Caco-2 (cell line): ENCODE results near the gene WIPF1. TPM values are rescaled to one million over a fixed set of nuclear protein-coding genes. Genes with fewer than 3 reads are reported as not detected.

Experiments used
- BruUV-seq: library from RNA; stranded (reverse); fragments of 400-500 nt; replicated peaks from 2 replicates; lab custom pipeline; 2021; lab: Mats Ljungman, UMichigan
- CTCF ChIA-PET: fragments of 300-600 bp; sonication (Branson Sonifier 250); formaldehyde crosslinking; loops from one replicate; lab custom pipeline; 2022; ENCODE audit warnings: antibody characterized with exemption; lab: Charles Lee
- POLR2A ChIA-PET: fragments of 300-600 bp; sonication (Branson Sonifier 250); formaldehyde crosslinking; loops from one replicate; lab custom pipeline; 2022; ENCODE audit warnings: antibody characterized with exemption; lab: Charles Lee
- DNase-seq, 2 experiments: peaks; one replicate each; pipeline versions ENCODE4 v3.0.0 to v3.0.0-alpha.2; 2020 to 2022
- H3K27me3 ChIP-seq: replicated peaks from 2 replicates; pipeline ENCODE4 v1.6.0; 2011; ENCODE audit warnings: low read length; ENCODE audit not compliant: control insufficient read depth, insufficient read depth
- H3K36me3 ChIP-seq: 2 replicates; pipeline ENCODE4 v1.5.1; 2011; ENCODE audit warnings: low read length; ENCODE audit not compliant: control insufficient read depth, insufficient read depth
- H3K4me1 ChIP-seq: fragments of 250-450 bp; sonication (Bioruptor Pico); 2 replicates; pipeline ENCODE4 v1.5.1; 2020; ENCODE audit warnings: mild to moderate bottlenecking
- H3K4me3 ChIP-seq: 2 replicates; pipeline ENCODE4 v1.5.1; 2011; ENCODE audit warnings: low read depth, mild to moderate bottlenecking, control low read depth, low read length
- H3K9me3 ChIP-seq: fragments of 250-450 bp; sonication (Bioruptor Pico); 2 replicates; pipeline ENCODE4 v1.5.1; 2020; ENCODE audit warnings: mild to moderate bottlenecking, moderate library complexity
- H3K27ac Mint-ChIP-seq: one replicate; pipeline ENCODE4 v1.8.0; 2022; ENCODE audit warnings: mixed read lengths; ENCODE audit not compliant: unreplicated experiment
- H3K27me3 Mint-ChIP-seq: one replicate; pipeline ENCODE4 v1.8.0; 2022; ENCODE audit warnings: mixed read lengths; ENCODE audit not compliant: insufficient read depth, unreplicated experiment
- H3K36me3 Mint-ChIP-seq: one replicate; pipeline ENCODE4 v1.8.0; 2022; ENCODE audit warnings: mild to moderate bottlenecking, mixed read lengths; ENCODE audit not compliant: insufficient read depth, unreplicated experiment
- H3K4me1 Mint-ChIP-seq: one replicate; pipeline ENCODE4 v1.8.0; 2022; ENCODE audit warnings: low read depth, mixed read lengths; ENCODE audit not compliant: unreplicated experiment
- H3K4me3 Mint-ChIP-seq: one replicate; pipeline ENCODE4 v1.8.0; 2022; ENCODE audit warnings: mild to moderate bottlenecking, moderate library complexity, mixed read lengths; ENCODE audit not compliant: unreplicated experiment
- H3K9me3 Mint-ChIP-seq: one replicate; pipeline ENCODE4 v1.8.0; 2022; ENCODE audit warnings: mixed read lengths; ENCODE audit not compliant: unreplicated experiment
- CTCF ChIP-seq, 2 experiments: fragments of 200-600 bp in 1 of 2; IDR thresholded peaks; 1 replicate in 1 of 2; 2 replicates in 1 of 2; pipeline versions ENCODE4 v1.5.1 to v1.8.0; 2011 to 2022; ENCODE audit warnings: antibody characterized with exemption in 1 of 2, control low read depth in 1 of 2, inconsistent platforms in 1 of 2, low read depth in 1 of 2, low read length in 1 of 2, mild to moderate bottlenecking in 1 of 2, moderate library complexity in 1 of 2; ENCODE audit not compliant: insufficient read depth in 1 of 2, severe bottlenecking in 1 of 2, unreplicated experiment in 1 of 2
- intact Hi-C: fragments of 100-400 bp; cut with micrococcal nuclease; formaldehyde crosslinking; loops from one replicate; pipeline ENCODE4 v1.10.0; 2022; ENCODE audit not compliant: unreplicated experiment
- total RNA-seq: library from RNA; stranded (reverse); gene quantifications from 2 replicates; pipeline ENCODE4 v1.2.3, GENCODE V29; 2022

WIPF1 gene
- total RNA-seq, 1 experiment from 2014 or later = 5.1 TPM

GRCh38 chr2:174535083-174535482 lies 62.5 kb downstream of the WIPF1 start:
- no peak overlapping the region for H3K4me3 ChIP-seq
- H3K36me3 Mint-ChIP-seq = no peaks in the 10 kb centered on the region
- no peaks in the 10 kb centered on the region for H3K9me3 ChIP-seq
- H3K4me1 ChIP-seq = 0 out of 2 replicates have a peak, but pooled peaks cover 8% of the 10 kb centered on the region
- H3K4me3 Mint-ChIP-seq = no peak overlapping the region
- ChIA-PET POLR2A (no interaction called here), CTCF (interaction anchor here (1.3 kb wide), 1 partner anchor 12 kb away, joined by 4 read pairs; no protein-coding TSS in a partner anchor)
- BruUV-seq = no TSS peak
- no peaks in the 10 kb centered on the region for H3K9me3 Mint-ChIP-seq
- peaks cover 13% of the 10 kb centered on the region for H3K4me1 Mint-ChIP-seq
- no peaks in the 10 kb centered on the region for H3K36me3 ChIP-seq
- no peak for DNase-seq
- no peak overlapping the region for H3K27ac Mint-ChIP-seq
- H3K27me3 ChIP-seq = no peaks in the 10 kb centered on the region
- TF ChIP-seq CTCF (IDR thresholded peaks at IDR 0.05; ENCODE audit: insufficient read depth in 1 of 2, low read depth in 1 of 2, low read length in 1 of 2, severe bottlenecking in 1 of 2, unreplicated experiment in 1 of 2) = no peak
- H3K27me3 Mint-ChIP-seq = no peaks in the 10 kb centered on the region
- intact Hi-C loops = no loop called here

GRCh38 chr2:174529916-174530315 lies 67.7 kb downstream of the WIPF1 start:
- Mint-ChIP-seq H3K4me3 (no peak overlapping the region), H3K4me1 (peaks cover 4% of the 10 kb centered on the region), H3K36me3 (no peaks in the 10 kb centered on the region), H3K27ac (no peak overlapping the region), H3K9me3 (peaks cover 16% of the 10 kb centered on the region), H3K27me3 (no peaks in the 10 kb centered on the region)
- ChIA-PET POLR2A (no interaction called here), CTCF (no interaction called here)
- H3K36me3 ChIP-seq = no peaks in the 10 kb centered on the region
- H3K4me1 ChIP-seq = no peaks in the 10 kb centered on the region
- no peaks in the 10 kb centered on the region for H3K27me3 ChIP-seq
- no peak for DNase-seq
- intact Hi-C loops = no loop called here
- TF ChIP-seq CTCF (IDR thresholded peaks at IDR 0.05; ENCODE audit: insufficient read depth in 1 of 2, low read depth in 1 of 2, low read length in 1 of 2, severe bottlenecking in 1 of 2, unreplicated experiment in 1 of 2) = no peak
- H3K9me3 ChIP-seq = no peaks in the 10 kb centered on the region
- no TSS peak for BruUV-seq
- no peak overlapping the region for H3K4me3 ChIP-seq

GRCh38 chr2:174527959-174528358 lies 69.6 kb downstream of the WIPF1 start:
- no peaks in the 10 kb centered on the region for H3K36me3 ChIP-seq
- no peaks in the 10 kb centered on the region for H3K4me1 ChIP-seq
- Mint-ChIP-seq H3K27ac (no peak overlapping the region), H3K27me3 (peaks cover 4% of the 10 kb centered on the region), H3K36me3 (no peaks in the 10 kb centered on the region), H3K4me1 (no peaks in the 10 kb centered on the region), H3K9me3 (peaks cover 29% of the 10 kb centered on the region), H3K4me3 (no peak overlapping the region)
- DNase-seq = no peak
- no TSS peak for BruUV-seq
- no peaks in the 10 kb centered on the region for H3K9me3 ChIP-seq
- no peaks in the 10 kb centered on the region for H3K27me3 ChIP-seq
- ChIA-PET CTCF (no interaction called here), POLR2A (no interaction called here)
- no peak for TF ChIP-seq CTCF (IDR thresholded peaks at IDR 0.05; ENCODE audit: insufficient read depth in 1 of 2, low read depth in 1 of 2, low read length in 1 of 2, severe bottlenecking in 1 of 2, unreplicated experiment in 1 of 2)
- intact Hi-C loops = no loop called here
- H3K4me3 ChIP-seq = no peak overlapping the region
